ENCODE results near the gene ATRNL1.
"Not testable (repeated sequence)": the region's sequence is repeated elsewhere in the genome, so short reads cannot be mapped to it uniquely, and the experiment has no call there.

ATRNL1 gene

GRCh38 chr10:115802911-115803310 lies 709.7 kb downstream of the ATRNL1 start:
- Histone ChIP-seq H3K27ac (no peak overlapping the region), H3K4me3 (no peak overlapping the region)

- Histone ChIP-seq H3K4me3 (no peak overlapping the region), H3K27ac (no peak overlapping the region)
Measured at GRCh38 chr10:115814542-115814941, 721.4 kb downstream of the ATRNL1 start.

GRCh38 chr10:115818012-115818411 lies 724.8 kb downstream of the ATRNL1 start:
- Histone ChIP-seq H3K27ac (no peak overlapping the region), H3K4me3 (no peak overlapping the region)

- Histone ChIP-seq H3K4me3 (no peak overlapping the region), H3K27ac (no peak overlapping the region)
Measured at GRCh38 chr10:115826396-115826795, 733.2 kb downstream of the ATRNL1 start.

GRCh38 chr10:115827231-115828009 lies 734.3 kb downstream of the ATRNL1 start:
- H3K4me3 ChIP-seq = no peak overlapping the region
- no peak overlapping the region for H3K27ac ChIP-seq

GRCh38 chr10:115828182-115828581 lies 735.0 kb downstream of the ATRNL1 start:
- not testable (repeated sequence) for H3K4me3 ChIP-seq, H3K27ac ChIP-seq

- Histone ChIP-seq H3K4me3 (no peak overlapping the region), H3K27ac (no peak overlapping the region)
Measured at GRCh38 chr10:115829521-115830205, 736.5 kb downstream of the ATRNL1 start.

- Histone ChIP-seq H3K4me3 (no peak overlapping the region), H3K27ac (no peak overlapping the region)
Measured at GRCh38 chr10:115830265-115830970, 737.3 kb downstream of the ATRNL1 start.

GRCh38 chr10:115831016-115831415 lies 737.9 kb downstream of the ATRNL1 start:
- H3K27ac ChIP-seq = no peak overlapping the region
- H3K4me3 ChIP-seq = no peak overlapping the region

- H3K27ac ChIP-seq = no peak overlapping the region
Measured at GRCh38 chr10:115833119-115833518, 740.0 kb downstream of the ATRNL1 start.

GRCh38 chr10:115844591-115844990 lies 751.4 kb downstream of the ATRNL1 start:
- Histone ChIP-seq H3K4me3 (no peak overlapping the region), H3K27ac (no peak overlapping the region)

More at GRCh38 chr10:115833119-115833518, 740.0 kb downstream of the ATRNL1 start:
- H3K4me3 ChIP-seq = no peak overlapping the region

- H3K4me3 ChIP-seq = no peak overlapping the region
Measured at GRCh38 chr10:115845921-115846320, 752.8 kb downstream of the ATRNL1 start.

GRCh38 chr10:115846528-115846927 lies 753.4 kb downstream of the ATRNL1 start:
- Histone ChIP-seq H3K27ac (no peak overlapping the region), H3K4me3 (no peak overlapping the region)

More at GRCh38 chr10:115845921-115846320, 752.8 kb downstream of the ATRNL1 start:
- no peak overlapping the region for H3K27ac ChIP-seq

- no peak overlapping the region for H3K4me3 ChIP-seq
- H3K27ac ChIP-seq = no peak overlapping the region
Measured at GRCh38 chr10:115849197-115849596, 756.0 kb downstream of the ATRNL1 start.

GRCh38 chr10:115850666-115851065 lies 757.5 kb downstream of the ATRNL1 start:
- H3K4me3 ChIP-seq = no peak overlapping the region
- no peak overlapping the region for H3K27ac ChIP-seq

GRCh38 chr10:115851695-115852094 lies 758.5 kb downstream of the ATRNL1 start:
- H3K27ac ChIP-seq = no peak overlapping the region
- H3K4me3 ChIP-seq = no peak overlapping the region

- no peak overlapping the region for H3K4me3 ChIP-seq
- H3K27ac ChIP-seq = peak overlapping the region in 2 of 21 experiments; percentile 17 to 64
Measured at GRCh38 chr10:115854740-115855435, 761.7 kb downstream of the ATRNL1 start.

GRCh38 chr10:115856580-115856979 lies 763.4 kb downstream of the ATRNL1 start:
- Histone ChIP-seq H3K27ac (peak overlapping the region in 2 of 21 experiments; percentile 1 to 48), H3K4me3 (no peak overlapping the region)

GRCh38 chr10:115857856-115858255 lies 764.7 kb downstream of the ATRNL1 start:
- no peak overlapping the region for H3K4me3 ChIP-seq

More at GRCh38 chr10:115857856-115858255, 764.7 kb downstream of the ATRNL1 start:
- peak overlapping the region in 3 of 21 experiments; percentile 0 to 36 (median 1) for H3K27ac ChIP-seq
